Epithelial cell of proximal tubule (primary cell): Measurements from ENCODE around the gene CYB5R4. TPM values are rescaled to one million over a fixed set of nuclear protein-coding genes. Genes with fewer than 3 reads are reported as not detected.
"Not testable (repeated sequence)": the region's sequence is repeated elsewhere in the genome, so short reads cannot be mapped to it uniquely, and the experiment has no call there.

Experiments used
- DNase-seq: peaks from one replicate; pipeline ENCODE4 v3.0.0-alpha.2; 2011; ENCODE audit warnings: low read depth
- H3K4me3 ChIP-seq: 2 replicates; pipeline ENCODE4 v1.5.1; 2011; ENCODE audit warnings: low read depth, mild to moderate bottlenecking, low read length
- total RNA-seq: library from RNA; depleted of rRNA; stranded (reverse); fragments of >200 nt; gene quantifications from 2 replicates; pipeline ENCODE4 v1.2.3, GENCODE V29; 2015
- TF ChIP-seq, protein P1 (sequence below): conservative IDR thresholded peaks from 2 replicates; pipeline ENCODE4 v1.5.1; 2012; ENCODE audit warnings: low read depth, mild to moderate bottlenecking, low read length

The CYB5R4 gene
- total RNA-seq, 1 donor from 2014 or later, result 8.2 TPM

DNA sequence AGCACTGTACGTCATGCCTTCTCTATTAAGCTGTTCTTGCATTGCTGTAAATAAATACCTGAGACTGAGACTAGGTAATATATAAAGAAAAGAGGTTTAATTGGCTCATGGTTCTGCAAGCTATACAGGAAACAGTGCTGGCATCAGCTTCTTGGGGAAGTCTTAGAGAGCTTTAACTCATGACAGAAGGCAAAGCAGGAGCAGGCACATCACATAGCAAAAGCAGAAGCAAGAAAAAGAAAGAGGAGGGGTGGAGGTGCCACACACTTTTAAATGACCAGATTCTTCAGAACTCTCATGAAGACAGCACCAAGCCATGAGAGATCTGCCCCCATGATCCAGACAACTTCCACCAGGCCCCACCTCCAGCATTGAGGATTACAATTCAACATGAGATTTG lies 30.1 kb downstream of the CYB5R4 start:
- H3K4me3 ChIP-seq, result no peak overlapping the region
- TF ChIP-seq, protein P1, sequence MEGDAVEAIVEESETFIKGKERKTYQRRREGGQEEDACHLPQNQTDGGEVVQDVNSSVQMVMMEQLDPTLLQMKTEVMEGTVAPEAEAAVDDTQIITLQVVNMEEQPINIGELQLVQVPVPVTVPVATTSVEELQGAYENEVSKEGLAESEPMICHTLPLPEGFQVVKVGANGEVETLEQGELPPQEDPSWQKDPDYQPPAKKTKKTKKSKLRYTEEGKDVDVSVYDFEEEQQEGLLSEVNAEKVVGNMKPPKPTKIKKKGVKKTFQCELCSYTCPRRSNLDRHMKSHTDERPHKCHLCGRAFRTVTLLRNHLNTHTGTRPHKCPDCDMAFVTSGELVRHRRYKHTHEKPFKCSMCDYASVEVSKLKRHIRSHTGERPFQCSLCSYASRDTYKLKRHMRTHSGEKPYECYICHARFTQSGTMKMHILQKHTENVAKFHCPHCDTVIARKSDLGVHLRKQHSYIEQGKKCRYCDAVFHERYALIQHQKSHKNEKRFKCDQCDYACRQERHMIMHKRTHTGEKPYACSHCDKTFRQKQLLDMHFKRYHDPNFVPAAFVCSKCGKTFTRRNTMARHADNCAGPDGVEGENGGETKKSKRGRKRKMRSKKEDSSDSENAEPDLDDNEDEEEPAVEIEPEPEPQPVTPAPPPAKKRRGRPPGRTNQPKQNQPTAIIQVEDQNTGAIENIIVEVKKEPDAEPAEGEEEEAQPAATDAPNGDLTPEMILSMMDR, result no peak
- DNase-seq, result no peak

DNA sequence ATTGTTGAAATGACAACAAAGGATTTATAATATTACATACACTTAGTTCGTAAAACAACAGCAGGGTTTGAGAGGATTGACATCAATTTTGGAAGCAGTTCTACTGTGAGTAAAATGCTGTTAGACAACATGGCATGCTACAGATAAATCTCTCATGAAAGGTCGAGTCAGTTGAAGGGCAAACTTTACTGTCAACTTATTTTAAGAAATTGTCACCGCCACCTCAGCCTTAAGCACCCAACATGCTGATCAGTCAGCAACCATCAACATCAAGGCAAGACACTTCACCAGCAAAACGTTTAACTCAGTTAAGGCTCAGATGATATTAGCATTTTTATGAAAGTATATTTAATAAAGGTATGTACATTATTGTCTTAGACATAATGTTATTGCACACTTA lies 31.0 kb downstream of the CYB5R4 start:
- no peak overlapping the region for H3K4me3 ChIP-seq

DNA sequence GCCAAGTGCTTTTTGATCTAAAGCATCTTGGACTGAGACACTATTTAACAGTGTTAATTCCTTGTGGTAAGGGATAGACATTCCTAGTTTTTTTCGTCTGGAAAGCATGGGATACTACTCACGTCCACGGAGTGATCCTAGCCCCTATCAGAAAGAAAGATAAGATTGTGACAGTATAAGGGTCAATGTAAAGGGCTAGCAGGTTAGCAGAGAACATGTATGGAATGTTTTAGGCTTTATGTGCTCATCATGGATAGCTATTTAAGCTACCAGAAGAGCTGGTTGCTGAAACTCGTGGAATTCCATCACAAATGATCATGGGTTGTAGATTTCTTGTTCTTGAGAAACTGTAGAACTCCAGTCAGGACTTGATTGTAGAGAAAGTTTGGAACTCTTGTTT lies 32.1 kb downstream of the CYB5R4 start:
- no peak overlapping the region for H3K4me3 ChIP-seq
- TF ChIP-seq, protein P1, result no peak
- no peak for DNase-seq

More for the DNA sequence above, 31.0 kb downstream of the CYB5R4 start:
- TF ChIP-seq, protein P1, result no peak
- DNase-seq, result no peak

DNA sequence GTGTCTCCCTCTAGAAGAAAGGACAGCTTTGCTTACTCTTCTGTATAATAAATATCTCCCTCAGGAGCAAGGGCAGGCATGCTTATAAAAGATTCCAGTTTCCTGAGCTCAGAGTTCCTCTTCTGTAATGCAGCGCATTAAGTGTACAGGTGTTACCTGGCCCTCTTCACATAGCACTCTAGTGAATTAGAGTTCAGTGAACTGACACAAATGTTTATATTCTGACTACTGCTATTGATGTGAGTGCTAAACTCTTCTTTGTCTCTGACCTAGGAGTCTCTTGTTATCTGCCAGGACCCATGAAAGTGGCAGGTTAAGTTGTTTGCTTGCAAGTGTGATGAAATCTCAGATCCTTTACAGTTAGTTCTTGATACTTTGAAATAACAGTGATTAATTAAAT lies 33.5 kb downstream of the CYB5R4 start:
- no peak for DNase-seq
- TF ChIP-seq, protein P1, result no peak
- no peak overlapping the region for H3K4me3 ChIP-seq

DNA sequence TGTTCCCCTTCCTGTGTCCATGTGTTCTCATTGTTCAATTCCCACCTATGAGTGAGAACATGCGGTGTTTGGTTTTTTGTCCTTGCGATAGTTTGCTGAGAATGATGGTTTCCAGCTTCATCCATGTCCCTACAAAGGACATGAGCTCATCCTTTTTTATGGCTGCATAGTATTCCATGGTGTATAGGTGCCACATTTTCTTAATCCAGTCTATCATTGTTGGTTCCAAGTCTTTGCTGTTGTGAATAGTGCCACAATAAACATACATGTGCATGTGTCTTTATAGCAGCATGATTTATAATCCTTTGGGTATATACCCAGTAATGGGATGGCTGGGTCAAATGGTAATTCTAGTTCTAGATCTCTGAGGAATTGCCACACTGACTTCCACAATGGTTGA lies 37.6 kb downstream of the CYB5R4 start:
- not testable (repeated sequence) for H3K4me3 ChIP-seq, DNase-seq

DNA sequence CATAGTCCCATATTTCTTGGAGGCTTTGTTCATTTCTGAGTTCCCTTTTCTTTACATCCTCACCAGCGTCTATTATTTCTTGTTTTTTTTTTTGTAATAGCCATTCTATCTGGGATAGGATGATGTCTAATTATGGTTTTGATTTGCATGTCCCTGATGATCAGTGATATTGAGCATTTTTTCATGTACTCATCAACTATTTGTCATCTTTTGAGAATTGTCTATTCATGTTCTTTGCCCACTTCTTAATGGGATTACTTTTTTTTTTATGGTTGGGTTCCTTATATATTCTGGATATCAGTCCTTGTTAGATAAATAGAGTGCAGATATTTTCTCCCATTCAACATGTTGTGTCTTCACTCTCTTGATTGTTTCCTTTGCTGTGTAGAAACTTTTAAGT lies 42.1 kb downstream of the CYB5R4 start:
- DNase-seq, result no peak
- TF ChIP-seq, protein P1, result no peak
- no peak overlapping the region for H3K4me3 ChIP-seq

DNA sequence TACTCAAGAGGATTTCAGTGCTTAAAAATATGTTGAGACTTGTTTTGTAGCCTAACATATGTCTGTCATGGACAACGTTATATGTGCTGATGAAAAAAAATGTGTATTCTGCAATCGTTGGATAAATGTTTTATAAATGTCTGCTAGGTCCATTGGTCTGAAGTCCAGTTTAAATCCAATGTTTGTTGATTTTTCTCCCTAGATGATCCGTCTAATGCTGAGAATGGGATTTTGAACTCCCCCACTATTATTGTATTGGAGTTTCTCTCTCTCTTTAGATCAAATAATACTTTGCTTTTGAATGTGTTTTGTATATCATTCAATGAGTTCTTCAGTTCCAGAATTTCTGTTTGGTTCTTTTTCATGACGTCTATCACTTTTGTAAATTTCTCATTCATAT lies 44.9 kb downstream of the CYB5R4 start:
- H3K4me3 ChIP-seq, result no peak overlapping the region
- no peak for DNase-seq
- TF ChIP-seq, protein P1, result no peak

DNA sequence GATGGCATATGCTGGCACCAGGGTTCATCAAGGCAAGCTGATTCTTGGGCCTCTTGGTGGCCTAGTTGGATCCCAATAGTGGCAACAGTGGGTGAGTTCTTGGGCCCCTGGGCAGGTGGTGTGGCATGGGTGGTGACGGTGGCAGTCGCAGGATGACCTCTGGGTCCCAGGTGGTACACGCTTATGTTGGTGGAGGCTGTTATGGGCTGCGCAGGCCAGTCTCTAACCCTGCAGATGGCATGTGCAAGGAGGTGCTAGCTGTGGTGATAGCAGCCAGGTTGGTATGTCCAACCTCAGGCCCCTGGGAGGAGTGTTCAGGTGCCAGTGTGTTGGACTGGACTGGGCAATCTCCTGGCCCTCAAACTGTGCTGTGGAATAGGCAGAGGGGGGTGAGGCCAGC lies 46.2 kb downstream of the CYB5R4 start:
- no peak for DNase-seq
- no peak overlapping the region for H3K4me3 ChIP-seq
- TF ChIP-seq, protein P1, result no peak

DNA sequence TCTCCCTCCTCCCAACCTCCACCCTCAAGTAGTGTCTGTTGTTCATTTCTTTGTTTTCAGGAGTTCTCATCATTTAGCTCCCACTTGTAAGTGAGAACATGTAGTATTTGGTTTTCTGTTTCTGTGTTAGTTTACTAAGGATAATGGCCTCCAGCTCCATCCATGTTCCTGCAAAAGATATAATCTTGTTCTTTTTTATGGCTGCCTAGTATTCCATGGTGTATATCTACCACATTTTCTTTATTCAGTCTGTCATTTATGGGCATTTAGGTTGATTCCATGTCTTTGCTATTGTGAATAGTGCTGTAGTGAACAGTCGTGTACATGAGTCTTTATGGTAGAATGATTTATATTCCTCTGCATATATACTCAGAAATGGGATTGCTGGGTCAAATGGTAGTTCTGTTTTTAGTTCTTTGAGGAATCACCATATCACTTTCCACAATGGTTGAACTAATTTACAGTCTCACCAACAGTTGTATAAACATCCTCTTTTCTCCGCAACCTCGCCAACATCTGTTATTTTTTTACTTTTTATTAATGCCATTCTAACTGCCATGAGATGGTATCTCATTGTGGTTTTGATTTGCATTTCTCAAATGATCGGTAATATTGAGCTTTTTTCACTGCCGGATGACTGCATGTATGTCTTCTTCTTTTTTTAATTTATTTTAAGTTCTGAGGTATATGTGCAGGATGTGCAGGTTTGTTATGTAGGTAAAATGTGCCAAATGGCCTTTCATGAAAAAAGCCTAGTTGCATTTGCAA lies 48.3 kb downstream of the CYB5R4 start:
- not testable (repeated sequence) for DNase-seq, H3K4me3 ChIP-seq
